HFF-Myc (cell line): ENCODE measurements around the gene EVC.

Experiments
- DNase-seq: peaks from one replicate; pipeline ENCODE4 v3.0.0-alpha.2; 2011; ENCODE audit warnings: low read depth; ENCODE audit errors: extremely low read depth
- H3K4me3 ChIP-seq: replicated peaks from 2 replicates; pipeline ENCODE4 v1.5.1; 2011; ENCODE audit warnings: low read depth, mild to moderate bottlenecking, control low read depth, low read length
- TF ChIP-seq, protein P1 (sequence below): IDR thresholded peaks from 2 replicates; pipeline ENCODE4 v1.5.1; 2012; ENCODE audit warnings: mild to moderate bottlenecking, low read depth, low read length, control low read depth; ENCODE audit errors: missing control alignments

The EVC gene

DNA sequence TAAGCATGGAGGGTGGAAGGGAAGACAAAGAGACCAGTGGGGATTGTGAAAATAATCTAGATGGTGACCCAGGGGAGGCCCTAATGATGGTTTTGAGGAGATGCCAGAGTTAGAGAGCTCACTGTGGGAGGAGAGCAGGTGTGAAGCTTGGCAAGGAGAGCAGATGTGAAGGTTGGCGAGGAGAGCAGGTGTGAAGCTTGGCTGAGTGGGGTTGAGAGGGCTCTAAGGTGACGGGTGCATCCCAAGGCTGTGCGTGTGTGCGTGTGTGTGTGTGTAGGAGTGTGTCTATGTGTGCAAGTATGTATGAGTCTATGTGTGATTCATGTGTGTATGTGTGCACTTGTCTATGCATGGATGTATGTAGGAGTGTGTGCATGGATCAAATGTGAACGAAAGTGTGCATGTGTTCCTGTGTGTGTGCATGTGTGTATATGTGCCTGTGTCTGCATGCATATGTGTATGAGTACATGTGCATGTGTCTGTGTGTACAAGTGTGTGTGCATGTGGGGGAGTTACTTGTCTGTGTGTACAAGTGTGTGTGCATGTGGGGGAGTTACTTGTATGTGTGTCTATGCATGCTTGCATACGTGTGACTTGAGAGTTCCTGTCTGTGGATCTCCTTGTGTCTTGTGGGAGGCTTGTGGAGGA is 72.0 kb downstream of the EVC start:
- TF ChIP-seq, protein P1, sequence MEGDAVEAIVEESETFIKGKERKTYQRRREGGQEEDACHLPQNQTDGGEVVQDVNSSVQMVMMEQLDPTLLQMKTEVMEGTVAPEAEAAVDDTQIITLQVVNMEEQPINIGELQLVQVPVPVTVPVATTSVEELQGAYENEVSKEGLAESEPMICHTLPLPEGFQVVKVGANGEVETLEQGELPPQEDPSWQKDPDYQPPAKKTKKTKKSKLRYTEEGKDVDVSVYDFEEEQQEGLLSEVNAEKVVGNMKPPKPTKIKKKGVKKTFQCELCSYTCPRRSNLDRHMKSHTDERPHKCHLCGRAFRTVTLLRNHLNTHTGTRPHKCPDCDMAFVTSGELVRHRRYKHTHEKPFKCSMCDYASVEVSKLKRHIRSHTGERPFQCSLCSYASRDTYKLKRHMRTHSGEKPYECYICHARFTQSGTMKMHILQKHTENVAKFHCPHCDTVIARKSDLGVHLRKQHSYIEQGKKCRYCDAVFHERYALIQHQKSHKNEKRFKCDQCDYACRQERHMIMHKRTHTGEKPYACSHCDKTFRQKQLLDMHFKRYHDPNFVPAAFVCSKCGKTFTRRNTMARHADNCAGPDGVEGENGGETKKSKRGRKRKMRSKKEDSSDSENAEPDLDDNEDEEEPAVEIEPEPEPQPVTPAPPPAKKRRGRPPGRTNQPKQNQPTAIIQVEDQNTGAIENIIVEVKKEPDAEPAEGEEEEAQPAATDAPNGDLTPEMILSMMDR, result no peak
- DNase-seq, result no peak
- H3K4me3 ChIP-seq, result no peak overlapping the region

DNA sequence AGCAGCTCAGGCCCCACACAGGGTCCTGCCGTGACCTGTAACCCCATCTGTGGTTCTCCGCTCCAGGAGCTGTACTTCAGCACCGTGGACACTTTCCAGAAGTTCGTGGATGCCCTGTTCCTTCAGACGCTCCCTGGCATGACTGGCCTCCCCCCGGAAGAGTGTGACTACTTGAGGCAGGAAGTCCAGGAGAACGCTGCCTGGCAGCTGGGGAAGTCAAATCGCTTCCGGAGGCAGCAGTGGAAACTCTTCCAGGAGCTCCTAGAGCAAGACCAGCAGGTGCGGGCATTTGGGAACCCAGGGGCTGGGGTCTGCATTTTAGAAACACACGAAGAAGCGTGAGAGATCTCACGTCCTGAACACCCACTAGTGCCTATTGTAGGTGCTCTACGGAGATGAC is 72.5 kb downstream of the EVC start:
- TF ChIP-seq, protein P1, result no peak
- H3K4me3 ChIP-seq, result no peak overlapping the region

DNA sequence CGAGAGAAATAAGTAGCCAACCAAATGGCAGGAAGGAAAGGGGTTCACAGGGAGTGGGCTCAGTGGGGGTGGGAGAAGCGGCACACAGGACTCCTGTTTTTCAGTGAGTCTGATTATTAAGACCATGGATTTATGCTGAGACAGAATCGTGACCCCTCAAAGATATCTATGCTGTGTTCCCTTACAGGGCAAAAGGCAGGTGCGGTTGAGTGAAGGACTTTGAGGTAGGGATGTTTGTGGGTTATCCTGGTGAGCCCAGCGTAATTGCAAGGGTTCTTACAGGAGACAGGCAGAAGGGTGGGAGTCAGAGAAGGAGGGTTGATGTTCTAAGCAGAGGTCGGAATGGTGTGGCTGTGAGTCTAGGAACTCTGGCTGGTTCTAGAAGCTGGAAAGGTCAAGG is 73.0 kb downstream of the EVC start:
- H3K4me3 ChIP-seq, result no peak overlapping the region
- DNase-seq, result no peak
- TF ChIP-seq, protein P1, result no peak

More for the DNA sequence above, 72.5 kb downstream of the EVC start:
- no peak for DNase-seq

DNA sequence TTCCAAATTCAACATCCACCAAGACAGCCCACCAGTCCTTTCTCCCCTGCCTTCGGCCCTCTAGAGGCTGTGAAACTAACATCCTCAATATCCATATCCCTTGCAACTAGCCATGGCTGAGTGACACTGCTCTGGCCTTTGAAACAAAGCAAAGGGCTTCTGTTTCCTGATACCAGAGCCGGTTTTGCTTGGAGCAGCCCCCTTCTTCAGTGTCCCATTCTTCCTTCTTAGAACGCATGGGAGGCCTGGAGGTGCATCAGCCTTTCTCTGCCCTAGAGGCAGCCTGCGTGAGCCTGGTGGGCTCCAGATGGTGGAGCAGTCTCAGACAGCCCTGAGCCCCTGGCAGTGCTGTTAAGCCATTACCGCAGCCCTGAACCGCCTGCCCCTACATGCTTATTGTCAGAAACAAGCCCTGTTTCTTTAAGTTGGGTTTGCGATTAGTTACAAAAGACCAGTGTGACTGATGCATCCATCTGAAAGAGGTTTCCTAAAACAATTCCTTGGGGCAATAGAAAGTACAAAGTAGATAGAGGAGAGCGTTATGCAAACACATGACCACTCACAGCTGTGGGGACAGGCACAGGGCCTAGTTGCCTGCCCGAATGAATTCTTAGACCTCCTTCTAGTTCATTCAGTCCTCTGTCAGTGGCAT is 74.1 kb downstream of the EVC start:
- H3K4me3 ChIP-seq, result no peak overlapping the region
- DNase-seq, result no peak
- TF ChIP-seq, protein P1, result peak; percentile 4

DNA sequence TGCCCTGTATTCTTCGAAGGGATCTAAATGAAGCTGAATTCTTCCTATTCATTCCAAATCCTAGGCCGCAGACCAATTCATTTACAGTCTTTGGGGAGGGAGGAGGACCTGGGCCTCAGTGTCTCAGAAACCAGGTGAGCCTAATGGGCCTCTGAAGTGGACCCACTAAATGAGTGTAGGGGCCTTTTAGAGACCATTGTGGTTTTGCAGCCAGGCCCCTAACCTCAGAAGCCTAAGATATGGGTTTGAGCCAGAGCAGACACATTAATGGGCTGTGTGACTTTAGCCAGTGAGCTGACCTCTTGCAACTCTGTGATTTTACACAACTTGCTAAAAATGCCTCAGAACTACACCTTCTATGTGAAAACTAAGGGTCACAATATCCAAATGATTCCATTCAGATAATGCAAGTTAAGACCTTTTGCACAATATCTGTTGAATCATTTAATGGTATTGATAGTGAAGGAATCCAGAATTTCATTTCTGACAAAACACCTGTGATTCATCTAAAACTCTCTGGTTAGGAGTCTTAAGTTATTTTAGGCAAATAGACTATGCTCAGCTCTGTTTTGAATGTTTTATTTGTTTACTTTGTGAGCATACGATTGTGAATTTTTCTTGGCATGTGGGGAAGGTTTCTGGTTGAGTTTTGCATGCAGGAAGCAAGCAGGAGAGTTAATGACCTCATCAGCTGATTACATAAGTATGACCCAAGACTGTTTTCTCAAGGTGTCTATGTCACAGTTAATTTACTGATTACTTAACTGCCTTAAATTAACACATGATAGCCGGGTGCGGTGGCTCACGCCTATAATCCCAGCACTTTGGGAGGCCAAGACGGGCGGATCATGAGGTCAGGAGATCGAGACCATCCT is 75.0 kb downstream of the EVC start:
- no peak for DNase-seq
- no peak overlapping the region for H3K4me3 ChIP-seq
- TF ChIP-seq, protein P1, result no peak

DNA sequence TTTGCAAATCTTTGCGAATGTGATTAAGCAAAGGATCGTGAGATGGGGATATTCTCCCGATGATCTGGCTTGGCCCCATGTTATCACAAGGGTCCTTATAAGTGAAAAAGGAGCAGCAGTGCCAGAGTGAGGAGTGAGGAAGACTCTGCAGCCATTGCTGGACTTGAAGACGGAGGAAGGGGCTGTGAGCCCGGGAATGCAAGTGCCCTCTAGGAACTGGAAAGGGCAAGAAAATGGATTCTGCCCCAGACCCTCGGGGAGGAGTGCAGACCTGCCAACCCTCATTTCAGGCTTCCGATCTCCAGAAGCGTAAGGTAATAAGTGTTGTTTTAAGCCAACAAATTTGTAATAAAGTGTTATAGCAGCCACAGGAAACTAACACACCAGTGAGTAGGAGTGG is 76.3 kb downstream of the EVC start:
- no peak overlapping the region for H3K4me3 ChIP-seq
- TF ChIP-seq, protein P1, result no peak
- DNase-seq, result no peak
